IMR-90 (cell line): ENCODE results near the gene BUD23. TPM values are rescaled to one million over a fixed set of nuclear protein-coding genes. Genes with fewer than 3 reads are reported as not detected.

Source experiments
- ATAC-seq: fragments of 200-7000 bp; cut with Tn5 transposase; 2 replicates; pipeline ENCODE4 v1.9.1; 2020; ENCODE audit warnings: low read depth, mild to moderate bottlenecking, moderate library complexity
- Bru-seq: library from RNA; stranded (reverse); fragments of 400-500 nt; gene quantifications from one replicate; lab custom pipeline; 2021; lab: Mats Ljungman, UMichigan
- BruChase-seq, 2 experiments: library from RNA; stranded (reverse); fragments of 400-500 nt; gene quantifications; one replicate each; lab custom pipeline; 2021; lab: Mats Ljungman, UMichigan
- BruUV-seq: library from RNA; stranded (reverse); fragments of 400-500 nt; replicated peaks from 2 replicates; lab custom pipeline; 2021; lab: Mats Ljungman, UMichigan
- CTCF ChIA-PET: fragments of 300-600 bp; formaldehyde crosslinking; extraction: SDS; loops from one replicate; lab custom pipeline; 2021; ENCODE audit warnings: antibody characterized with exemption; lab: Yijun Ruan, JAX
- POLR2A ChIA-PET: fragments of 300-600 bp; sonication (Branson Sonifier 250); formaldehyde crosslinking; loops from one replicate; lab custom pipeline; 2022; ENCODE audit warnings: antibody characterized with exemption; ENCODE audit not compliant: unreplicated experiment; lab: Charles Lee
- DNase-seq: peaks from one replicate; pipeline ENCODE4 v3.0.0; 2013
- H2AFZ ChIP-seq: replicated peaks from 2 replicates; pipeline ENCODE3; 2013; ENCODE audit warnings: low read length, mild to moderate bottlenecking; ENCODE audit not compliant: poor library complexity
- H2AK5ac ChIP-seq: 2 replicates; pipeline ENCODE4 v1.6.1; 2013; ENCODE audit warnings: low read depth, low read length, inconsistent platforms
- H2AK9ac ChIP-seq: replicated peaks from 2 replicates; pipeline ENCODE3; 2013; ENCODE audit warnings: mild to moderate bottlenecking, low read depth, low read length, moderate library complexity; ENCODE audit not compliant: poor library complexity
- H2BK120ac ChIP-seq: 2 replicates; pipeline ENCODE4 v1.6.1; 2013; ENCODE audit warnings: low read depth, low read length, inconsistent platforms
- H2BK15ac ChIP-seq: 3 replicates; pipeline ENCODE4 v1.6.1; 2013; ENCODE audit warnings: low read depth, low read length, inconsistent platforms
- H2BK20ac ChIP-seq: 2 replicates; pipeline ENCODE4 v1.6.1; 2013; ENCODE audit warnings: low read depth, mild to moderate bottlenecking, inconsistent platforms, low read length, moderate library complexity
- H2BK5ac ChIP-seq: 2 replicates; pipeline ENCODE4 v1.6.1; 2013; ENCODE audit warnings: mild to moderate bottlenecking, low read depth, low read length, inconsistent platforms; ENCODE audit not compliant: poor library complexity, severe bottlenecking
- H3K14ac ChIP-seq: replicated peaks from 2 replicates; pipeline ENCODE4 v1.6.1; 2013; ENCODE audit warnings: low read depth, low read length, inconsistent platforms
- H3K18ac ChIP-seq: 2 replicates; pipeline ENCODE4 v1.6.1; 2013; ENCODE audit warnings: low read depth, low read length, control low read depth
- H3K23ac ChIP-seq: 2 replicates; pipeline ENCODE4 v1.6.1; 2013; ENCODE audit warnings: low read depth, low read length, inconsistent platforms
- H3K27ac ChIP-seq: 2 replicates; pipeline ENCODE4 v1.5.1; 2013; ENCODE audit warnings: mild to moderate bottlenecking, control low read depth, low read length; ENCODE audit not compliant: insufficient read depth
- H3K27me3 ChIP-seq: 2 replicates; pipeline ENCODE4 v1.6.1; 2013; ENCODE audit warnings: low read length; ENCODE audit not compliant: control insufficient read depth, insufficient read depth
- H3K36me3 ChIP-seq: 2 replicates; pipeline ENCODE4 v1.6.1; 2013; ENCODE audit warnings: low read length, mixed read lengths; ENCODE audit not compliant: control insufficient read depth, insufficient read depth
- H3K4ac ChIP-seq: 2 replicates; pipeline ENCODE4 v1.6.1; 2013; ENCODE audit warnings: low read depth, low read length, inconsistent platforms
- H3K4me1 ChIP-seq: 2 replicates; pipeline ENCODE4 v1.6.1; 2013; ENCODE audit warnings: low read length, mixed read lengths; ENCODE audit not compliant: control insufficient read depth, insufficient read depth
- H3K4me2 ChIP-seq: 2 replicates; pipeline ENCODE4 v1.6.1; 2013; ENCODE audit warnings: low read depth, mild to moderate bottlenecking, control low read depth, low read length, moderate library complexity
- H3K4me3 ChIP-seq: 2 replicates; pipeline ENCODE4 v1.5.1; 2013; ENCODE audit warnings: low read depth, mild to moderate bottlenecking, control low read depth, low read length, moderate library complexity; ENCODE audit not compliant: insufficient read depth
- H3K56ac ChIP-seq: 2 replicates; pipeline ENCODE4 v1.6.1; 2013; ENCODE audit warnings: low read length, inconsistent platforms; ENCODE audit not compliant: insufficient read depth; ENCODE audit errors: extremely low read depth
- H3K79me1 ChIP-seq, 2 experiments: 2 replicates each; pipeline ENCODE4 v1.6.1; 2013; ENCODE audit warnings: low read length in 2 of 2, inconsistent platforms in 1 of 2, low read depth in 1 of 2
- H3K9ac ChIP-seq: 2 replicates; pipeline ENCODE4 v1.6.1; 2013; ENCODE audit warnings: low read depth, low read length, control low read depth
- H3K9me1 ChIP-seq: 2 replicates; pipeline ENCODE4 v1.6.1; 2013; ENCODE audit warnings: low read length, inconsistent platforms; ENCODE audit not compliant: insufficient read depth
- H3K9me3 ChIP-seq: 2 replicates; pipeline ENCODE4 v1.6.1; 2013; ENCODE audit warnings: low read length; ENCODE audit not compliant: control insufficient read depth, insufficient read depth
- H4K20me1 ChIP-seq: 2 replicates; pipeline ENCODE4 v1.6.1; 2013; ENCODE audit warnings: low read length, inconsistent platforms; ENCODE audit not compliant: insufficient read depth
- H4K5ac ChIP-seq: 2 replicates; pipeline ENCODE4 v1.6.1; 2013; ENCODE audit warnings: mild to moderate bottlenecking, low read depth, low read length, control low read depth
- H4K8ac ChIP-seq, 2 experiments: 2 replicates each; pipeline ENCODE4 v1.6.1; 2013; ENCODE audit warnings: low read depth in 2 of 2, low read length in 2 of 2, control low read depth in 1 of 2, inconsistent platforms in 1 of 2
- H4K91ac ChIP-seq: 2 replicates; pipeline ENCODE4 v1.6.1; 2013; ENCODE audit warnings: low read depth, low read length, inconsistent platforms; ENCODE audit not compliant: insufficient read depth
- MAZ ChIP-seq: IDR thresholded peaks from 2 replicates; pipeline ENCODE4 v1.6.1; 2012; ENCODE audit warnings: low read depth, mild to moderate bottlenecking, low read length, improper control_type of control experiment, moderate library complexity, borderline replicate concordance
- MXI1 ChIP-seq: IDR thresholded peaks from 2 replicates; pipeline ENCODE4 v1.6.1; 2012; ENCODE audit warnings: low read depth, mild to moderate bottlenecking, low read length, moderate library complexity, borderline replicate concordance
- NFE2L2 ChIP-seq: fragments of 150-350 bp; IDR thresholded peaks from 2 replicates; pipeline ENCODE4 v1.6.1; 2016; ENCODE audit warnings: low read depth, mild to moderate bottlenecking, low read length
- POLR2A ChIP-seq: IDR thresholded peaks from 2 replicates; pipeline ENCODE4 v1.6.1; 2012; ENCODE audit warnings: mild to moderate bottlenecking, low read depth, low read length
- RAD21 ChIP-seq: IDR thresholded peaks from 2 replicates; pipeline ENCODE4 v1.6.1; 2012; ENCODE audit warnings: low read length, improper control_type of control experiment
- RFX5 ChIP-seq: IDR thresholded peaks from 2 replicates; pipeline ENCODE4 v1.8.0; 2012; ENCODE audit warnings: low read depth, mild to moderate bottlenecking, low read length, moderate library complexity
- SMC3 ChIP-seq: fragments of 150-350 bp; IDR thresholded peaks from 2 replicates; pipeline ENCODE4 v1.6.1; 2016; ENCODE audit warnings: low read depth, mild to moderate bottlenecking, antibody characterized with exemption, low read length, moderate library complexity
- WGBS, 2 experiments: methylation state at CpG; one replicate each; pipeline versions ENCODE4 v1.1.5 to v1.1.7; 2013; ENCODE audit warnings: missing lambda C conversion rate in 2 of 2; ENCODE audit not compliant: insufficient read length in 1 of 2; ENCODE audit errors: extremely low coverage in 2 of 2; 5-methylcytosine and 5-hydroxymethylcytosine counted together
- dilution Hi-C: fragments of 300-500 bp; cut with HindIII; formaldehyde crosslinking; loops from one replicate; pipeline ENCODE4 v1.14.3; 2018; ENCODE audit warnings: low sequenced_read_pairs; ENCODE audit not compliant: unreplicated experiment
- in situ Hi-C: fragments of 300-500 bp; cut with MboI; formaldehyde crosslinking; loops from 3 replicates; pipeline ENCODE4 v1.14.3; 2019; ENCODE audit warnings: low sequenced_read_pairs, inconsistent platforms, mixed read lengths
- intact Hi-C: fragments of 100-400 bp; cut with micrococcal nuclease; formaldehyde crosslinking; loops from 2 replicates; pipeline ENCODE4 v1.10.0; 2022
- long read RNA-seq: library from polyadenylated mRNA; unstranded; transcript quantifications from one replicate; pipeline ENCODE4 v2.0.0, GENCODE V29; 2021; ENCODE audit not compliant: unreplicated experiment
- polyA plus RNA-seq, 3 experiments: library from polyadenylated mRNA; depleted of rRNA; stranded (reverse); fragments of >200 nt; gene quantifications; 2 replicates each; pipeline ENCODE4 v1.2.3, GENCODE V29; 2012; ENCODE audit warnings: low replicate concordance in 1 of 3
- total RNA-seq: library from RNA; depleted of rRNA; stranded (reverse); fragments of >200 nt; gene quantifications from 2 replicates; pipeline ENCODE4 v1.2.3, GENCODE V29; 2012; rRNA removed
- TF ChIP-seq, protein P1 (sequence below): conservative IDR thresholded peaks from 2 replicates; pipeline ENCODE4 v1.5.1; 2012; ENCODE audit warnings: mild to moderate bottlenecking, low read depth, low read length, improper control_type of control experiment
- TF ChIP-seq, protein P2 (sequence below): fragments of 150-350 bp; IDR thresholded peaks from 2 replicates; pipeline ENCODE4 v1.6.1; 2017; ENCODE audit warnings: mild to moderate bottlenecking, antibody characterized with exemption, low read length, low read depth

The BUD23 gene, protein sequence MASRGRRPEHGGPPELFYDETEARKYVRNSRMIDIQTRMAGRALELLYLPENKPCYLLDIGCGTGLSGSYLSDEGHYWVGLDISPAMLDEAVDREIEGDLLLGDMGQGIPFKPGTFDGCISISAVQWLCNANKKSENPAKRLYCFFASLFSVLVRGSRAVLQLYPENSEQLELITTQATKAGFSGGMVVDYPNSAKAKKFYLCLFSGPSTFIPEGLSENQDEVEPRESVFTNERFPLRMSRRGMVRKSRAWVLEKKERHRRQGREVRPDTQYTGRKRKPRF
- total RNA-seq (35.7 and 40.8 TPM in 2 replicates), polyA plus RNA-seq (2012; rRNA removed) (65.2 and 72.2 TPM in 2 replicates), Bru-seq, nascent RNA (percentile 74 among the genes with signal in this experiment), BruChase-seq, experiment 1, labeled RNA remaining after a 6-hour chase (percentile 78 among the genes with signal in this experiment), BruChase-seq, experiment 2, labeled RNA remaining after a 2-hour chase (percentile 73 among the genes with signal in this experiment)
- polyA plus RNA-seq (2012; cell fraction: cytosol; rRNA removed), result 58.5 and 82.9 TPM in 2 replicates
- polyA plus RNA-seq (2012; cell fraction: nucleus; rRNA removed; ENCODE audit: low replicate concordance), result 42.2 and 57.7 TPM in 2 replicates
- long read RNA-seq, transcript BUD23-215 (2 exons, 3,886 nt), result minor isoform, 8 of 75 reads
- long read RNA-seq, transcript BUD23-201 (12 exons, 1,230 nt), result major isoform, 45 of 75 reads
- long read RNA-seq, partial matches to known transcripts, result 11 of 75 reads
- long read RNA-seq, other reads (novel, unspliced or antisense), result 10 of 75 reads

DNA sequence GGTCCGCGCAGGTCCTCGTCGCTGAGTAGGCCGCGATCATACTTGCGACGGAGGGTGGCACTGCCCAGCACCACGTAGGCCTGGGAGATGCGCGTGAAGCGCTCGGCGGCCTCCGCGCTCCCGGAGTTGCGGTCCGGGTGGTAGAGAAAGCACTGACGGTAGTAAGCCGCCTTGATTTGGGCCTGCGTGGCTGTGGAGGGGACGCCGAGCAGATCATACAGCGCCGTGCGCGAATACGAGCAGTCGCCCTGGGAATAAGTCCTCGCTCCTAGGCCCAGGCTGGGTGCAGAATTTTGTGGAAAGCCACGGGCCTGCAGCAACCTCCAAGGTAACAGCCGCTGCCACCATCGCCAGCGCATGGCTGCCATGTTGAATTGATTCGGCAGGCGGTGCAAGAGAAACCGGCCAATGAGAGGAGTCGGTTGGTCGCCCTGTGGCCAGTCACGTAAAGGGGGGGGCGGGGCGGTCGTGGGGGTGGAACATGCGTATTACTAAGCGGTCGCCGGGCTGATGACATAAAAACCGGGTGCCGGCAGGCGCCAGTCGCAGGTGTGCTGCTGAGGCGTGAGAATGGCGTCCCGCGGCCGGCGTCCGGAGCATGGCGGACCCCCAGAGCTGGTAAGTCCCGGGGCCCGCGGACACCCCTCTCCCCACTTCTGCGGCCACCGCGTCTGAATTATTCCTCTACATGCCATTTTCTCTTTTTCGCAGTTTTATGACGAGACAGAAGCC is at the start of gene BUD23, which contains the start of gene DNAJC30:
TSS of gene BUD23 (plus strand) at position 542 of the 732 bp plus-strand sequence. CDS start at position 571, 29 bp downstream.
TSS of gene DNAJC30 (minus strand) at position 398 of the 732 bp plus-strand sequence. CDS start at position 368, 30 bp downstream.
- peaks cover 56 to 82% of the 10 kb centered on the region in 2 experiments for H3K79me1 ChIP-seq
- H3K36me3 ChIP-seq, result peaks cover 14% of the 10 kb centered on the region
- peak within 1 kb of the TSS; percentile 65; the same call in 1 of the 2 replicates for H4K91ac ChIP-seq
- H4K8ac ChIP-seq, result peak within 1 kb of the TSS; percentile 74 to 99
- peak within 1 kb of the TSS; percentile 11; the same call in 1 of the 2 replicates for H2BK120ac ChIP-seq
- peak within 1 kb of the TSS; percentile 98 for H3K4me2 ChIP-seq
- WGBS, 2 experiments, result 1% methylated on average over 40 of the region's 68 CpGs; no CpG with 5 or more reads in 1 of the 2 experiments
- H3K9me3 ChIP-seq, result no peaks in the 10 kb centered on the region
- peak within 1 kb of the TSS; percentile 96 for H3K4me3 ChIP-seq
- H2AK9ac ChIP-seq, result peak within 1 kb of the TSS; percentile 84
- H2AK5ac ChIP-seq, result peak within 1 kb of the TSS; percentile 64
- H2BK20ac ChIP-seq, result no peak within 1 kb of the TSS
- peak within 1 kb of the TSS; percentile 98 for H4K5ac ChIP-seq
- peak; percentile 98 for ATAC-seq
- CTCF ChIA-PET, result no interaction called here
- BruUV-seq, result TSS peak; percentile 79
- H3K27me3 ChIP-seq, result no peaks in the 10 kb centered on the region
- H3K4me1 ChIP-seq, result peaks cover 13% of the 10 kb centered on the region
- H3K4ac ChIP-seq, result peak within 1 kb of the TSS; percentile 83
- H3K23ac ChIP-seq, result peak within 1 kb of the TSS; percentile 92
- peak; percentile 95 for DNase-seq
- peak within 1 kb of the TSS; percentile 84 for H2BK5ac ChIP-seq
- in situ Hi-C loops, result no loop called here
- peak within 1 kb of the TSS; percentile 5; the same call in 1 of the 2 replicates for H3K18ac ChIP-seq
- peak within 1 kb of the TSS; percentile 90 for H3K14ac ChIP-seq
- H3K27ac ChIP-seq, result peak within 1 kb of the TSS; percentile 93
- peak within 1 kb of the TSS; percentile 61 for H3K56ac ChIP-seq
- intact Hi-C loops, result loop anchor here (1.0 to 5.0 kb wide), 3 partner anchors 34 to 168 kb away; partner anchors contain the start of gene STX1A
- H3K9ac ChIP-seq, result peak within 1 kb of the TSS; percentile 88
- peaks cover 7% of the 10 kb centered on the region; the same call in 1 of the 2 replicates for H3K9me1 ChIP-seq
- H4K20me1 ChIP-seq, result peaks cover 12% of the 10 kb centered on the region; the same call in 1 of the 2 replicates
- POLR2A ChIA-PET, result no interaction called here
- peak within 1 kb of the TSS; percentile 100 for H2AFZ ChIP-seq
- no peak within 1 kb of the TSS; the same call in 2 of the 3 replicates for H2BK15ac ChIP-seq
- dilution Hi-C loops, result no loop called here
- TF ChIP-seq POLR2A (peak; percentile 93), MAZ (peak; percentile 60; the same call in 1 of the 2 replicates), SMC3 (no peak), MXI1 (peak; percentile 97), RAD21 (no peak), NFE2L2 (0 out of 2 replicates have a peak, but pooled peaks have one; percentile 11), RFX5 (no peak)
- TF ChIP-seq, protein P1, sequence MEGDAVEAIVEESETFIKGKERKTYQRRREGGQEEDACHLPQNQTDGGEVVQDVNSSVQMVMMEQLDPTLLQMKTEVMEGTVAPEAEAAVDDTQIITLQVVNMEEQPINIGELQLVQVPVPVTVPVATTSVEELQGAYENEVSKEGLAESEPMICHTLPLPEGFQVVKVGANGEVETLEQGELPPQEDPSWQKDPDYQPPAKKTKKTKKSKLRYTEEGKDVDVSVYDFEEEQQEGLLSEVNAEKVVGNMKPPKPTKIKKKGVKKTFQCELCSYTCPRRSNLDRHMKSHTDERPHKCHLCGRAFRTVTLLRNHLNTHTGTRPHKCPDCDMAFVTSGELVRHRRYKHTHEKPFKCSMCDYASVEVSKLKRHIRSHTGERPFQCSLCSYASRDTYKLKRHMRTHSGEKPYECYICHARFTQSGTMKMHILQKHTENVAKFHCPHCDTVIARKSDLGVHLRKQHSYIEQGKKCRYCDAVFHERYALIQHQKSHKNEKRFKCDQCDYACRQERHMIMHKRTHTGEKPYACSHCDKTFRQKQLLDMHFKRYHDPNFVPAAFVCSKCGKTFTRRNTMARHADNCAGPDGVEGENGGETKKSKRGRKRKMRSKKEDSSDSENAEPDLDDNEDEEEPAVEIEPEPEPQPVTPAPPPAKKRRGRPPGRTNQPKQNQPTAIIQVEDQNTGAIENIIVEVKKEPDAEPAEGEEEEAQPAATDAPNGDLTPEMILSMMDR, result no peak
- TF ChIP-seq, protein P2, sequence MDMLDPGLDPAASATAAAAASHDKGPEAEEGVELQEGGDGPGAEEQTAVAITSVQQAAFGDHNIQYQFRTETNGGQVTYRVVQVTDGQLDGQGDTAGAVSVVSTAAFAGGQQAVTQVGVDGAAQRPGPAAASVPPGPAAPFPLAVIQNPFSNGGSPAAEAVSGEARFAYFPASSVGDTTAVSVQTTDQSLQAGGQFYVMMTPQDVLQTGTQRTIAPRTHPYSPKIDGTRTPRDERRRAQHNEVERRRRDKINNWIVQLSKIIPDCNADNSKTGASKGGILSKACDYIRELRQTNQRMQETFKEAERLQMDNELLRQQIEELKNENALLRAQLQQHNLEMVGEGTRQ, result peak; percentile 16; the same call in 1 of the 2 replicates
